H1 (cell line): ENCODE measurements around the gene FOSL1. TPM values are rescaled to one million over a fixed set of nuclear protein-coding genes. Genes with fewer than 3 reads are reported as not detected.

Experiments
- CTCF ChIA-PET: fragments of 300-600 bp; sonication (Branson Sonifier 250); formaldehyde crosslinking; loops from one replicate; lab custom pipeline; 2021; ENCODE audit not compliant: partially characterized antibody; lab: Charles Lee
- POLR2A ChIA-PET: fragments of 300-600 bp; sonication (Branson Sonifier 250); formaldehyde crosslinking; loops from one replicate; lab custom pipeline; 2021; ENCODE audit warnings: inconsistent platforms; ENCODE audit not compliant: partially characterized antibody; lab: Charles Lee
- DNase-seq, 2 experiments: peaks; one replicate each; pipeline versions ENCODE4 v3.0.0 to v3.0.0-alpha.2; 2010 to 2022; ENCODE audit warnings: low spot score in 2 of 2, low read depth in 1 of 2, mixed read lengths in 1 of 2
- FAIRE-seq: peaks from 2 replicates; lab custom pipeline; 2011; peaks lifted over from hg19 to GRCh38; lab: Jason Lieb, UNC
- H2AFZ ChIP-seq: 2 replicates; pipeline ENCODE4 v1.8.1; 2012; ENCODE audit warnings: low read length, inconsistent platforms
- H2AK5ac ChIP-seq: 2 replicates; pipeline ENCODE4 v1.6.1; 2013; ENCODE audit warnings: low read depth, low read length
- H2BK120ac ChIP-seq: replicated peaks from 2 replicates; pipeline ENCODE3; 2013; ENCODE audit warnings: low read depth, low read length, inconsistent platforms
- H2BK12ac ChIP-seq: 2 replicates; pipeline ENCODE4 v1.6.1; 2013; ENCODE audit warnings: low read depth, low read length
- H2BK15ac ChIP-seq: 2 replicates; pipeline ENCODE4 v1.6.1; 2013; ENCODE audit warnings: low read length
- H2BK20ac ChIP-seq: 2 replicates; pipeline ENCODE4 v1.6.1; 2013; ENCODE audit warnings: low read length
- H2BK5ac ChIP-seq: 2 replicates; pipeline ENCODE4 v1.6.1; 2013; ENCODE audit warnings: low read depth, low read length
- H3K14ac ChIP-seq: 2 replicates; pipeline ENCODE4 v1.6.1; 2013; ENCODE audit warnings: inconsistent platforms; ENCODE audit not compliant: insufficient read length
- H3K18ac ChIP-seq: 2 replicates; pipeline ENCODE4 v1.6.1; 2013; ENCODE audit warnings: low read length; ENCODE audit errors: extremely low read depth
- H3K23ac ChIP-seq: 2 replicates; pipeline ENCODE4 v1.6.1; 2013; ENCODE audit warnings: inconsistent platforms; ENCODE audit not compliant: insufficient read length
- H3K23me2 ChIP-seq: 2 replicates; pipeline ENCODE4 v1.6.1; 2013; ENCODE audit warnings: low read depth, low read length
- H3K27ac ChIP-seq: 2 replicates; pipeline ENCODE4 v1.6.1; 2011; ENCODE audit warnings: low read depth, low read length, inconsistent platforms
- H3K27me3 ChIP-seq, 4 experiments: replicated peaks in 1 of 4; 1 replicate in 1 of 4; 2 replicates in 3 of 4; pipeline versions ENCODE4 v1.6.1 to v1.8.1; 2011 to 2013; ENCODE audit warnings: low read length in 3 of 4, mild to moderate bottlenecking in 3 of 4, inconsistent platforms in 2 of 4, mixed read lengths in 2 of 4, moderate library complexity in 1 of 4; ENCODE audit not compliant: control insufficient read depth in 3 of 4, insufficient read depth in 3 of 4; ENCODE audit errors: extremely low read depth in 1 of 4
- H3K36me3 ChIP-seq, 4 experiments: 2 replicates each; pipeline versions ENCODE4 v1.6.1 to v1.8.1; 2011 to 2013; ENCODE audit warnings: mild to moderate bottlenecking in 4 of 4, low read length in 3 of 4, moderate library complexity in 2 of 4, control low read depth in 1 of 4, inconsistent platforms in 1 of 4; ENCODE audit not compliant: insufficient read depth in 4 of 4, control insufficient read depth in 2 of 4
- H3K4ac ChIP-seq: replicated peaks from 2 replicates; pipeline ENCODE3; 2013; ENCODE audit warnings: low read length, low read depth, mixed read lengths, inconsistent platforms; ENCODE audit not compliant: insufficient read length
- H3K4me1 ChIP-seq, 4 experiments: replicated peaks in 1 of 4; 1 replicate in 1 of 4; 2 replicates in 3 of 4; pipeline versions ENCODE4 v1.6.1 to v1.8.1; 2011 to 2013; ENCODE audit warnings: low read length in 3 of 4, inconsistent platforms in 2 of 4, mixed read lengths in 1 of 4; ENCODE audit not compliant: insufficient read depth in 4 of 4, control insufficient read depth in 3 of 4
- H3K4me2 ChIP-seq, 2 experiments: 2 replicates each; pipeline versions ENCODE4 v1.6.1 to v1.8.1; 2011 to 2013; ENCODE audit warnings: low read depth in 2 of 2, low read length in 2 of 2, control low read depth in 1 of 2, inconsistent platforms in 1 of 2, mild to moderate bottlenecking in 1 of 2; ENCODE audit not compliant: insufficient read depth in 1 of 2
- H3K4me3 ChIP-seq, 4 experiments: fragments of 200-600, 300-600 bp in 1 of 4; sonication (generic), shearing (Covaris generic), sonication (Bioruptor Twin) in 1 of 4; 2 replicates each; pipeline versions ENCODE4 v1.5.1 to v1.8.1; 2011 to 2016; ENCODE audit warnings: low read length in 4 of 4, low read depth in 3 of 4, control low read depth in 2 of 4, inconsistent platforms in 2 of 4, mild to moderate bottlenecking in 2 of 4, mixed read lengths in 1 of 4, moderate library complexity in 1 of 4; ENCODE audit not compliant: insufficient read depth in 2 of 4; ENCODE audit errors: extremely low read depth in 1 of 4
- H3K56ac ChIP-seq: replicated peaks from 2 replicates; pipeline ENCODE3; 2013; ENCODE audit warnings: low read depth, mild to moderate bottlenecking, mixed read lengths, low read length, inconsistent platforms; ENCODE audit not compliant: insufficient read length
- H3K79me1 ChIP-seq: 2 replicates; pipeline ENCODE4 v1.6.1; 2013; ENCODE audit warnings: low read depth, low read length, control low read depth
- H3K79me2 ChIP-seq, 2 experiments: 2 replicates each; pipeline versions ENCODE4 v1.6.1 to v1.8.1; 2012 to 2013; ENCODE audit warnings: low read length in 2 of 2, mild to moderate bottlenecking in 2 of 2, inconsistent platforms in 1 of 2; ENCODE audit not compliant: insufficient read depth in 2 of 2, control insufficient read depth in 1 of 2
- H3K9ac ChIP-seq, 4 experiments: replicated peaks in 1 of 4; 1 replicate in 1 of 4; 2 replicates in 3 of 4; pipeline versions ENCODE4 v1.6.1 to v1.8.1; 2011 to 2013; ENCODE audit warnings: low read depth in 3 of 4, low read length in 3 of 4, control low read depth in 2 of 4, mild to moderate bottlenecking in 2 of 4, moderate library complexity in 2 of 4, inconsistent platforms in 1 of 4; ENCODE audit errors: extremely low read depth in 1 of 4
- H3K9me3 ChIP-seq, 2 experiments: 2 replicates each; pipeline versions ENCODE4 v1.6.1 to v1.8.1; 2012 to 2013; ENCODE audit warnings: mild to moderate bottlenecking in 2 of 2, moderate library complexity in 2 of 2, control low read depth in 1 of 2, inconsistent platforms in 1 of 2, low read depth in 1 of 2, low read length in 1 of 2, mixed read lengths in 1 of 2; ENCODE audit not compliant: insufficient read depth in 2 of 2
- H4K20me1 ChIP-seq, 2 experiments: replicated peaks in 1 of 2; 2 replicates each; pipeline versions ENCODE3 to v1.8.1; 2011 to 2013; ENCODE audit warnings: inconsistent platforms in 2 of 2, low read length in 2 of 2, mild to moderate bottlenecking in 1 of 2; ENCODE audit not compliant: insufficient read depth in 2 of 2, control insufficient read depth in 1 of 2
- H4K5ac ChIP-seq: 2 replicates; pipeline ENCODE4 v1.6.1; 2013; ENCODE audit warnings: low read length, low read depth, mixed read lengths, inconsistent platforms; ENCODE audit not compliant: insufficient read length
- H4K8ac ChIP-seq: 2 replicates; pipeline ENCODE4 v1.8.0; 2013; ENCODE audit warnings: mild to moderate bottlenecking, moderate library complexity, low read length, inconsistent platforms; ENCODE audit not compliant: insufficient read depth; ENCODE audit errors: extremely low read depth
- H4K91ac ChIP-seq: replicated peaks from 2 replicates; pipeline ENCODE3; 2013; ENCODE audit warnings: low read length, mixed read lengths, inconsistent platforms; ENCODE audit not compliant: insufficient read length
- CHD2 ChIP-seq: IDR thresholded peaks from 2 replicates; pipeline ENCODE4 v1.6.1; 2012; ENCODE audit warnings: low read length, improper control_type of control experiment
- CREB1 ChIP-seq: IDR thresholded peaks from 2 replicates; pipeline ENCODE4 v1.6.1; 2012; ENCODE audit warnings: inconsistent platforms
- CTBP2 ChIP-seq: IDR thresholded peaks from 2 replicates; pipeline ENCODE4 v1.7.0; 2011; ENCODE audit warnings: borderline replicate concordance, mild to moderate bottlenecking, moderate library complexity, mixed read lengths, low read length; ENCODE audit not compliant: insufficient read depth, insufficient read length
- JUND ChIP-seq: IDR thresholded peaks from 2 replicates; pipeline ENCODE4 v1.6.1; 2011; ENCODE audit warnings: mild to moderate bottlenecking, improper control_type of control experiment, low read length
- POLR2A ChIP-seq, 2 experiments: IDR thresholded peaks; 1 replicate in 1 of 2; 2 replicates in 1 of 2; pipeline ENCODE4 v1.6.1; 2011; ENCODE audit warnings: low read depth in 2 of 2, low read length in 2 of 2, mild to moderate bottlenecking in 2 of 2; ENCODE audit errors: control extremely low read depth in 1 of 2
- SIN3A ChIP-seq, 2 experiments: IDR thresholded peaks in 1 of 2; conservative IDR thresholded peaks in 1 of 2; 2 replicates each; pipeline ENCODE4 v1.6.1; 2011 to 2012; ENCODE audit warnings: low read length in 2 of 2, improper control_type of control experiment in 1 of 2, low read depth in 1 of 2, mild to moderate bottlenecking in 1 of 2
- SIX5 ChIP-seq: IDR thresholded peaks from 2 replicates; pipeline ENCODE4 v1.6.1; 2011; ENCODE audit warnings: mild to moderate bottlenecking, low read depth, low read length
- SP2 ChIP-seq: IDR thresholded peaks from 2 replicates; pipeline ENCODE4 v1.6.1; 2012; ENCODE audit warnings: mild to moderate bottlenecking, low read length, inconsistent platforms
- SP4 ChIP-seq: IDR thresholded peaks from 2 replicates; pipeline ENCODE4 v1.6.1; 2012; ENCODE audit warnings: low read length, inconsistent platforms
- SUZ12 ChIP-seq: fragments of 200-600 bp; sonication (generic); IDR thresholded peaks from 2 replicates; pipeline ENCODE4 v1.6.1; 2012; ENCODE audit warnings: mild to moderate bottlenecking, inconsistent platforms, low read length, moderate library complexity, mixed read lengths
- TBP ChIP-seq: IDR thresholded peaks from 2 replicates; pipeline ENCODE4 v1.6.1; 2011; ENCODE audit warnings: low read depth, low read length, improper control_type of control experiment
- TCF12 ChIP-seq: IDR thresholded peaks from 2 replicates; pipeline ENCODE4 v1.6.1; 2011; ENCODE audit warnings: low read depth, mild to moderate bottlenecking, low read length
- TEAD4 ChIP-seq: IDR thresholded peaks from 2 replicates; pipeline ENCODE4 v1.6.1; 2012; ENCODE audit warnings: low read depth, low read length, inconsistent platforms, mixed read lengths
- WGBS, 2 experiments: shearing (Covaris generic) in 1 of 2; methylation state at CpG; one replicate each; pipeline versions ENCODE4 v1.1.6 to v1.1.7; 2013 to 2015; ENCODE audit warnings: low lambda C conversion rate in 2 of 2, mixed read lengths in 2 of 2, inconsistent platforms in 1 of 2, low coverage in 1 of 2, missing lambda C conversion rate in 1 of 2; ENCODE audit not compliant: insufficient replicate concordance in 2 of 2, insufficient coverage in 1 of 2, insufficient read length in 1 of 2; ENCODE audit errors: extremely low coverage in 1 of 2, missing lambda C conversion rate in 1 of 2; 5-methylcytosine and 5-hydroxymethylcytosine counted together
- polyA plus RNA-seq, 7 experiments: library from polyadenylated mRNA; depleted of rRNA in 3 of 7; stranded (reverse) in 5 of 7; unstranded in 2 of 7; fragments of >200 nt in 5 of 7; fragments of 200-250 nt in 2 of 7; gene quantifications; 1 replicate in 5 of 7; 2 replicates in 1 of 7; 4 replicates in 1 of 7; pipeline versions ENCODE4 v1.2.1 to v1.2.3, GENCODE V29; 2011 to 2013; ENCODE audit warnings: missing spikeins in 2 of 7, mixed read lengths in 2 of 7
- total RNA-seq: library from RNA; stranded (reverse); fragmentation: NEBNext Ultra II Directional; extraction: Animal tissue kit (Norgen Biotek cat#: 25700); gene quantifications from 2 replicates; pipeline ENCODE4 v1.2.1, GENCODE V29; 2021

FOSL1 gene
- total and polyA plus RNA-seq, 2 of the 8 experiments (the other 6 are each of a cell fraction or from before 2014, with no cell fraction given), result 6.3 to 7.2 TPM

- no peak overlapping the region for H2AFZ ChIP-seq
- H3K4ac ChIP-seq, result no peak overlapping the region
- H3K79me1 ChIP-seq, result no peaks in the 10 kb centered on the region; the same call in 1 of the 2 replicates
- H4K91ac ChIP-seq, result peak overlapping the region; percentile 47
- no peak overlapping the region for H3K56ac ChIP-seq
- no peak overlapping the region for H3K23ac ChIP-seq
- peak overlapping the region; percentile 50; the same call in 1 of the 2 replicates for H2BK12ac ChIP-seq
- H3K4me1 ChIP-seq, result peaks cover 0 to 9% (median 3%) of the 10 kb centered on the region in 4 experiments; a peak in 5 of 7 replicates
- H3K14ac ChIP-seq, result no peak overlapping the region
- H3K9me3 ChIP-seq, result no peaks in the 10 kb centered on the region
- H2BK15ac ChIP-seq, result peak overlapping the region; percentile 81; the same call in 1 of the 2 replicates
- FAIRE-seq, result peak; percentile 85
- H3K4me2 ChIP-seq, result peak overlapping the region; percentile 86 to 93
- no peak overlapping the region for H4K5ac ChIP-seq
- no peak for DNase-seq
- H3K9ac ChIP-seq, result no peak overlapping the region
- peaks cover 5 to 17% (median 14%) of the 10 kb centered on the region in 4 experiments for H3K36me3 ChIP-seq
- no peaks in the 10 kb centered on the region for H3K79me2 ChIP-seq
- WGBS, 2 experiments, result 48% methylated on average over 19 of the region's 19 CpGs; no CpG with 5 or more reads in 1 of the 2 experiments
- H2AK5ac ChIP-seq, result no peak overlapping the region; the same call in 1 of the 2 replicates
- peak overlapping the region; percentile 29; the same call in 1 of the 2 replicates for H3K18ac ChIP-seq
- peaks cover 0 to 30% (median 14%) of the 10 kb centered on the region in 4 experiments; a peak in 4 of 7 replicates for H3K27me3 ChIP-seq
- CTCF ChIA-PET, result interaction anchor here (1.3 to 8.9 kb wide), 7 partner anchors 8 to 144 kb away, joined by 3 to 210 read pairs (median 4); partner anchors contain the start of genes CCDC85B, CFL1, CST6 and FIBP
- H3K4me3 ChIP-seq, result peak overlapping the region; percentile 64 to 74 (median 74)
- peaks cover 0 to 2% of the 10 kb centered on the region in 2 experiments for H4K20me1 ChIP-seq
- POLR2A ChIA-PET, result interaction anchor here (0.6 to 39.7 kb wide), 7 partner anchors 7 to 140 kb away, joined by 3 to 1071 read pairs (median 6); partner anchors contain the start of genes BANF1, CCDC85B, CFL1 and CTSW
- peaks cover 8% of the 10 kb centered on the region; the same call in 1 of the 2 replicates for H3K23me2 ChIP-seq
- H2BK120ac ChIP-seq, result no peak overlapping the region
- H4K8ac ChIP-seq, result peak overlapping the region; percentile 54
- no peak overlapping the region for H3K27ac ChIP-seq
- 0 out of 2 replicates have a peak overlapping the region, but pooled peaks have one; percentile 18 for H2BK20ac ChIP-seq
- H2BK5ac ChIP-seq, result no peak overlapping the region
- no peak for TF ChIP-seq TEAD4
- no peak for TF ChIP-seq CTBP2
- TF ChIP-seq SUZ12, result no peak
- TF ChIP-seq CHD2, result 0 out of 2 replicates have a peak, but pooled peaks have one; percentile 12
- 0 out of 2 replicates have a peak, but pooled peaks have one; percentile 34 for TF ChIP-seq SP4
- TF ChIP-seq SIX5, result peak; percentile 96
- TF ChIP-seq JUND, result no peak
- TF ChIP-seq POLR2A (IDR thresholded peaks at IDR 0.05; ENCODE audit: control extremely low read depth in 1 of 2, low read depth in 2 of 2, low read length in 2 of 2), result peak in 1 of 2 experiments; percentile 59; a peak in 2 of 3 replicates
- TF ChIP-seq SP2, result no peak
- TF ChIP-seq TCF12, result no peak
- TF ChIP-seq TBP, result no peak
- peak in 1 of 2 experiments; percentile 31; a peak in 1 of 4 replicates for TF ChIP-seq SIN3A (conservative IDR thresholded peaks at IDR 0.05 in 1 of 2, IDR thresholded peaks at IDR 0.05 in 1 of 2; ENCODE audit: low read depth in 1 of 2, low read length in 2 of 2)
- TF ChIP-seq CREB1, result no peak; the same call in 1 of the 2 replicates
Measured at GRCh38 chr11:65868076-65868667, 32.0 kb downstream of the FOSL1 start.
